NCI-H1092 (cell line): ENCODE results near the gene LMTK3.
"Not testable (repeated sequence)": the region's sequence is repeated elsewhere in the genome, so short reads cannot be mapped to it uniquely, and the experiment has no call there.

Source experiments
- DNase-seq: peaks from one replicate; lab custom pipeline; 2025; lab: John Stamatoyannopoulos, UW

Gene LMTK3

DNA sequence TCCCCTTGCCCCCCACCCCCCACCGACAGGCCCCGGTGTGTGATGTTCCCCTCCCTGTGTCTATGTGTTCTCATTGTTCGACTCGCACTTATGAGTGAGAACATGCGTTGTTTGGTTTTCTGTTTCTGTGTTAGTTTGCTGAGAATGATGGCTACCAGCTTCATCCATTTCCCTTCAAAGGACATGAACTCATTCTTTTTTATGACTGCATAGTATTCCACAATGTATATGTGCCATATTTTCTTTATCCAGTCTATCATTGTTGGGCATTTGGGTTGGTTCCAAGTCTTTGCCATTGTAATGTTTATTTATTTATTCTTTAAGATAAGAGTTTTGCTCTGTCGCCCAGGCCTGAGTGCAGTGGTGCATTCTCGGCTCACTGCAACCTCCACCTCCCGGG, 26.4 kb upstream of the LMTK3 start:
- not testable (repeated sequence) for DNase-seq

GRCh38 chr19:48537541-48537940, 25.9 kb upstream of the LMTK3 start:
- DNase-seq, result no peak

DNA sequence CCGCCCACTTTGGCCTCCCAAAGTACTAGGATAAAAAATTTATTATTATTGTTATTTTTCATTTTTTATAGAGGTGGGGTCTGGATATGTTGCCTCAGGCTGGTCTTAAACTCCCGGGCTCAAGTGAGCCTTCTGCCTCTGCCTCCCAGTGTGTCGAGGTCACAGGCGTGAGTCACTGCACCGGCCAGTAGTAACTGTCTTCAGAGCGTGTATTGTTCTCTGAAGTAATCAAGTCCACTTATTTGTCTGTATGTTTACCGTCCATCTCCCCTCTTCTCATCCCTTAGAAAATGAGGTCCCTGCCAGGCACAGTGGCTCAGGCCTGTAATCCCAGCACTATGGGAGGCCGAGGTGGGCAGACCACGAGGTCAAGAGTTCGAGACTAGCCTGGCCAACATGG, 22.1 kb upstream of the LMTK3 start:
- DNase-seq, result no peak

GRCh38 chr19:48530770-48531169, 19.1 kb upstream of the LMTK3 start:
- DNase-seq, result no peak

GRCh38 chr19:48530066-48530720, 18.6 kb upstream of the LMTK3 start:
- no peak for DNase-seq

GRCh38 chr19:48529156-48529555, 17.5 kb upstream of the LMTK3 start:
- DNase-seq, result no peak

GRCh38 chr19:48524732-48525131, 13.1 kb upstream of the LMTK3 start:
- DNase-seq, result no peak

GRCh38 chr19:48524221-48524620, 12.6 kb upstream of the LMTK3 start:
- DNase-seq, result no peak

DNA sequence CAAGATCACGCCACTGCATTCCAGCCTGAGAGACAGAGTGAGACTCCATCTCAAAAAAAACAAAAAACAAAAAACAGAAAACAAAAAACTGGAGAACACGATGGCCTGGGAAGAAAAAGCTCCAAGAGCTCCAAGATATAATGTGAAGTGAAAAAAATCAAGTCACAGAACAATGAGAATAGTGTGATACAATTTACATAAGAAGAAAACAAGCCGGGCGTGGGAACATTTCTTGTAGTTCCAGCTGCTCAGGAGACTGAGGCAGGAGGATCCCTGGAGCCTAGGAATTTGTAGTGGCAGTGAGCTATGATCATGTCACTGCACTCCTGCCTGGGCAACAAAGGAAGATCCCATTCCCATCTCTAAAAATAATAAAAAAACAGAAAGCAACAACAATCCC, 8.5 kb upstream of the LMTK3 start:
- DNase-seq, result no peak

DNA sequence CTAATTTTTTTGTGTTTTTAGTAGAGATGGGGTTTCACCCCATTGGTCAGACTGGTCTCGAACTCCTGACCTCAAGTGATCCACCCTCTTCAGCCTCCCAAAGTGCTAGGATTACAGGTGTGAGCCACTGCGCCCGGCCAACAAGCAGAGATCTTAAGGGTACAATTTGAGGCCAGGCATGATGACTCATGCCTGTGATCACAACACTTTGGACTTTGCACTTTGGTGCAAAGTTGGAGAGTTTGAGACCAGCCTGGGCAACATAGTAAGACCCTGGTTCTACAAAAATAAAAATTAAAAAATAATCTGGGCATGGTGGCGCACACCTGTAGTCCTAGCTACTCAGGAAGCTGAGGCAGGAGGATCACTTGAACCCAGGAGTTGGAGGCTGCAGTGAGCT, 7.8 kb upstream of the LMTK3 start:
- DNase-seq, result not testable (repeated sequence)

GRCh38 chr19:48518207-48518606, 6.6 kb upstream of the LMTK3 start:
- no peak for DNase-seq

DNA sequence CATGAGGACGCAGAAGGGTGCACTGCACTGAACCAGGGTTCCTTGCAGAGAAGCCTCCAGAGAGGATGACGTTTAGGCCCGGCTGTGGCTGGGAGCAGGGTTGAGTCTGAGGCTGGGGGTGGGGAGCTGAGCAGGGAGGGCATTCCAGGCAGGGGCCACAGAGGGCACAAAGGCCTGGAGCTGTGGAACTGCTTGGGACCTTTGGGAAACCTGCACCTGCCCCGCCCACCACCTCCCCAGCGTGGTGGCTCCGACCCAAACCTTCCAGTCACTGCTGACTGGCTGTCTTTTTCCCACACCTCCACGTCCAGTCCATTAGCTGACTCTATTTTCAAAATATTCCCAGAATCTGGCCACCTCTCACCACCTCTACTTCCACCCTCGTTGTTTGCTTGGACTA, 4.9 kb upstream of the LMTK3 start:
- DNase-seq, result no peak

- DNase-seq, result no peak
Observed at GRCh38 chr19:48514123-48514458, 2.5 kb upstream of the LMTK3 start.

GRCh38 chr19:48513289-48514122, 1.9 kb upstream of the LMTK3 start:
- DNase-seq, result peak; percentile 40

DNA sequence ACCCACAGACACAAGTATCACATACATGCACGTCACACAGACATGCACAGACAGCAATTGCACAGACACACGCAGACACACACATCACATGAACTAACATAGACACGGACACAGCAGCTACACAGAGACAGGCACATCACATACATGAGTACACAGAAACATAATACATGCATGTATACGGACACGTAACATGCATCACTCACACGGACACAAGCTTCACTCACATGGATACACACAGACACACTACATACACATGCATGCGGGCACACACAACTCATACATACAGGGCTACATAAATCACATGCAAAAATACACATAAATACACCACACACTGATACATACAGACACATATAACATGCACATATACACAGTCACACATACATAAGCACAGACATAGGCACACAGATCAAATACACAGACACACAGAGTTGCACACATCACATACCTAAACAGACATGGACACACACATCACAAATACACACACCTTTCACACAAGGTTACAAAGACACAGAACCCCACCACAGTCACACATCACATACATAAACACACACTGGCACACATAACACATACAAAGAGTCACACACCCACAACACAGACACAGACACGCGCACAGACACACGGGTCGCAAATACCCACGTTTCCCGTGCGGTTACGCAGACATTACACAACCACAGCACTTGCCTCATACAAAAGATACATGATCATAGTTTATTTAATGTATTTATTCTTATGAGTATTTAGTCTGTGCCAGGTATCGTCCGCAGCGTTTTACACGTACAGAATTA, 1.1 kb upstream of the LMTK3 start:
- DNase-seq, result no peak

DNA sequence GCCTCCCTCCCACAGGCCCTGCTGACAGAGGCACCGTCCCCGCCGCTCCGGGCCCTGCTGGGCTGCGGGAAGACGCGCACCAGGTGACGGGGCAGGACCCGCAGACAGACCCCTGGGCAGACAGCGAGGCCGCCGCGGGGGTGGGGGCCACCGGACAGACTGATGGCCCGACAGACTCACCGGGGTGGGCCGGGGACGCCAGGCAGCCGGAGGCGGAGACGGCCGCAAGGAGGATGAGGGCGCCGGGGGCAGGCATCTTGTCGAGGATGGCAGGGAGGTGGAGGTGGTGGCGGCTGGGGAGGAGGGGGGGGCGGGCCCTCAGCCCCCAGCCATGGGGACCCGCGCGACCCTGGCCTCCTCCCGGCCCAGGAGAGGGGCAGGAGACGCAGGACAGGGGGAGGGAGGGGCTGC, 309 bp downstream of the LMTK3 start:
- DNase-seq, result no peak

GRCh38 chr19:48510421-48511268, 990 bp downstream of the LMTK3 start:
- DNase-seq, result peak; percentile 26

DNA sequence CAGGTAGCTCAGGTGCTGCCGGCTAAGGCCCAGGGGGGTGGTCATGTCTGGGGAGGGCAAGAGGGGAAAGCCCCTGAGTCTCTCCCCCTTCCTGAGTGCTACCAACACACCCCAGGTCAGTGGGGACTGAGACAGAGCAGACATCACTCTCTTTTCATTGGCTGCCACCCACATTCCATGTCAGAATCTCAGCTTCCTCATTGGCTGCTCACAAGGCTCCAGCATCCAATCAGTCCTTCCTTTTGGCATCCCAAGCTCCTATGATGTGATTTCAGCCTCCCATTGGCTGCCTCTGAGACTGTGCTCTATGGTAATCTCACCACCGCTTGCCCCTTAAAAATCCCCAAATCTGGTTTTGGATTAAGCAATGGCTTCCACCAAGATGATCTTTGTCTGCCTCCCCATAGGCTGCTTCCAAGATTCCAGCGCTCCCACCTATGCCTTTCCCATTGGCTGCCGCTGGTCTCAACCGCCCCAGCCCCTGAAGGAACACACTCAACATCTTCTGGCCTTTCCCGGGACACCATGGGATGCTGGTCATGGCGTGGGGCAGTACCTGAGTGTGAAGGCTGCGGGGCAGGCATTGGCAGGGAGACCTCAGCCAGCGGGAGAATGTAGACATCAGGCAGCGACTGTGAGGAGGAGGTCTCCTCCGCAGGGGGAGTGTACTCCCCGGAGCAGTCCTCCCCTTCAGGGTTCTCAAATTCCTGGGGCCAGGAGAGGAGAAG, 2.0 kb downstream of the LMTK3 start:
- DNase-seq, result no peak

- DNase-seq, result no peak
Observed at GRCh38 chr19:48508729-48509411, 2.8 kb downstream of the LMTK3 start.

GRCh38 chr19:48507911-48508439, 3.7 kb downstream of the LMTK3 start:
- DNase-seq, result no peak
